GM19438 (cell line): ENCODE measurements around the gene TMEM143.

Source experiments
- ATAC-seq: cut with Tn5 transposase; IDR thresholded peaks from one replicate; pipeline ENCODE4 v1.9.1; 2021; ENCODE audit warnings: low read depth; ENCODE audit not compliant: unreplicated experiment

TMEM143 gene

DNA sequence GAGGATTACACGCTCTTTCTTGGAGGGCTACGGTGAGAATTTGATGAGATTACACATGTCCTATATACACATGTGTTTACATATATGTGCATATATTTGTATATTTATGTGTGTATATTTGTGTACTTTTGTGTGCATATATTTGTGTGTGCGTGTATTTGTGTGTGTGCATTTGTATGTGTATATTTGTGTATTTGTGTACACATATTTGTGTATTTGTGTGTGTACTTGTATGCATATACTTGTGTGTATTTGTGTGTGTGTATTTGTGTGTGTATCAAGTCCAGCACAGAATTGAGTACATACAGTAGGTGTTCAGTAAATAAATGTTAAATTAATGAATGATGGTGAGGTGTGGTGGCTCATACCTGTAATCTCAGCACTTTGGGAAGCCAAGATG is 1.8 kb downstream of the TMEM143 start:
- no peak for ATAC-seq

DNA sequence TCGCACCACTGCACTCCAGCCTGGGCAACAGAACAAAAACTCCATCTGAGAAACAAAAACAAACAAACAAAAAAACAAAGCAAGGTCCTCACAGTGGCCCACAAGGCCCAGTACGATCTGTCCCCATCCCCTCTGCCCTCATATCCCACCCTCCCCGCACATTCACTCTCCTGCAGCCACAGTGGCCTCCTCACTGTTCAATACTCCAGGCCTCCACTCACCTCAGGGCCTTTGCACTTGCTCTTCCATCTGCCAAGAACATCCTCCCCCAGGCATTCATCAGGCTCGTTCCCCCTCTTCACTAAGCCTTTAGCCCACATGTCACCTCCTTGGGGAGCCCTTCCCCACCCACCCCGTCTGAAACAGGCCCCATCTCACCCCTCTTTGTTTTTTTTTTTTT is 4.6 kb downstream of the TMEM143 start:
- ATAC-seq: no peak

- ATAC-seq: no peak
These were observed 8.3 kb downstream of the TMEM143 start for GRCh38 chr19:48355365-48355954.

DNA sequence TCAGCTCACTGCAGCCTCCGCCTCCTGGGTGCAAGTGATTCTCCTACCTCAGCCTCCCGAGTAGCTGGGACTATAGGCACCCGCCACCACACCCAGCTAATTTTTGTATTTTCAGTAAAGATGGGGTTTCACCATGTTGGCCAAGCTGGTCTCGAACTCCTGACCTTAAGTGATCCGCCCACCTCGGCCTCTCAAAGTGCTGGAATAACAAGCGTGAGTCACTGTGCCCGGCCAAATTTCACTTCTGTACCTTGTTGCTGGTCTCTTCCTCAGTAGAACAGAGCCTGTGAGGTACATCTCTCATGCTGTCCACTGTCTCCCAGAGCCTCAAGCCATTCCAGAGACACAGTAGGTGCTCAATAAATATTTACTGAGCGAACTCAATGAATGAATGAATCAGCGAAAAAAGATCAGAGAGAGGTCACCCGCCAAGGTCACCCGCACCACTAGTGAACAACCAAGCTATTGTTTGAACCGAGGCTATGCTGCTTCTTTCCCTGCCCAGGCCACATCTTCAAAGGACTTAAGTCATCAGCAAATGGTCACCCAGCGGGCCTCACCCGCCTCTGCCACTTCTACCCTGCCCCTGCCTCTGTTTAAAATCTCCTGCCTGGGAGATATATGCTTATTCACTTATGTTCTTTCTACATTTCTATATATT is 9.3 kb downstream of the TMEM143 start:
- ATAC-seq: no peak

GRCh38 chr19:48353677-48354076 is 10.1 kb downstream of the TMEM143 start:
- no peak for ATAC-seq

GRCh38 chr19:48351341-48351752 is 12.4 kb downstream of the TMEM143 start:
- no peak for ATAC-seq

- ATAC-seq: no peak
These were observed 12.9 kb downstream of the TMEM143 start for GRCh38 chr19:48350856-48351255.

DNA sequence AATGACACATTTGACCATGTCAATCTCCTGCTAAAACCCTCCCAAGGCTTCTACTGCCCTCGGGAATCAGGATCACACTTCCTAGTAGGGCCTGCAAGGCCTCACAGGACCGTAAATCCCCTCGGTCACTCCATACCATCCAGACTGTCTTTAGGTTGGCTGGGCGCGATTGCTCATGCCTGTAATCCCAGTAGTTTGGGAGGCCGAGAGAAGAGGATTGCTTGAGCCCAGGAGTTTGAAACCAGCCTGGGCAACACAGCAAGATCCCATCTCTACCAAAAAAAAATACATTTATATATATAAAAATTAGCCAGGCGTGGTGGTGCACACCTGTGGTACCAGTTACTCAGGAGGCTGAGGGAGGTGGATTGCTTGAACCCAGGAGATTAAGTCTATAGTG is 15.0 kb downstream of the TMEM143 start:
- ATAC-seq: no peak

GRCh38 chr19:48348045-48348444 is 15.7 kb downstream of the TMEM143 start:
- ATAC-seq: no peak

DNA sequence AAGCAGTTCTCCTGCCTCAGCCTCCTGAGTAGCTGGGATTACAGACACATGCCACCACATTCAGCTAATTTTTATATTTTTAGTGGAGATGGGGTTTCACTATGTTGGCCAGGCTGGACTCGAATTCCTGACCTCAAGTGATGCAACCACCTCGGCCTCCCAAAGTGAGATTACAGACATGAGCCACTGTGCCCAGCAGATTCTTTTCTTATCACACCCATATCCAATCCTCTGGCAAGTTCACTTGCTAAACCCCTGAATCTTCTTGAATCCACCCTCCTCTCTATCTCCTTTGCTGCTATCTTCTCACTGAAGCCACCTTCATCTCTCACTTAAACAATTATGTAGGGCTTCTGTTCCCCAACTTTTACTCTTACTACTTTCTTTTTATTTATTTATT is 17.5 kb downstream of the TMEM143 start:
- ATAC-seq: no peak

DNA sequence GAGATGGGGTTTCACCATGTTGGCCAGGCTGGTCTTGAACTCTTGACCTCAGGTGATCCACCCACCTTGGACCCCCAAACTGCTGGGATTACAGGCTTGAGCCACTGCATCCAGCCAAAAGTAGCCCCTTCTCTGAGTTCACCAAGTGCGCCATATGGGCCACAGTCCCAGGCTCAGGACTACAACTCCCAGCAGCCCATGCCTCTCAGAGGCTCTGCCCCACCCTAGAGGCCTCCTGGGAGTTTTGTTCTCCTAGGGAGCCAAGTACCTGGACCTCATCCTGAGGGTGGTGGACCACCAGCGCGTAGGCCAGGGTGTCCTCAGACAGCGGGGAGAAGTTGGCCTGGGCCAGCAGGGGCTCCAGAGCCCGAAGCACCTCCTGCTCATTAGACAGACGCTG is 18.8 kb downstream of the TMEM143 start:
- ATAC-seq: no peak

- no peak for ATAC-seq
These were observed 20.7 kb downstream of the TMEM143 start for GRCh38 chr19:48342841-48343540.

DNA sequence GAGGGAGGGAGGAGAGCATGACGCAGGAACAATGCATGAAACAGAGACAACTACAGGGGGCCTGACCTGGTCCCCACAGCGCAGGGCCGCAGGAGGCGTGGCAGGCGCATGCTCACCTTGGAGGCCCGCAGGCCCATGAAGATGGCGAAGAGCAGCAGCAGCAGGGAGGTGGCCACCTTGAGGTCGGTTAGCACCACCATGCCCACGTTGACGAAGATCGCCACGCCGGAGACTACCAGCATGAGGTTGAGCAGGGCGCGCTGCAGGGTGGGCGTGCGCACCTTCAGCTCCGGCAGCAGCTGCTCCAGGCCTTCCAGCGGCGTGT is 21.4 kb downstream of the TMEM143 start:
- no peak for ATAC-seq

DNA sequence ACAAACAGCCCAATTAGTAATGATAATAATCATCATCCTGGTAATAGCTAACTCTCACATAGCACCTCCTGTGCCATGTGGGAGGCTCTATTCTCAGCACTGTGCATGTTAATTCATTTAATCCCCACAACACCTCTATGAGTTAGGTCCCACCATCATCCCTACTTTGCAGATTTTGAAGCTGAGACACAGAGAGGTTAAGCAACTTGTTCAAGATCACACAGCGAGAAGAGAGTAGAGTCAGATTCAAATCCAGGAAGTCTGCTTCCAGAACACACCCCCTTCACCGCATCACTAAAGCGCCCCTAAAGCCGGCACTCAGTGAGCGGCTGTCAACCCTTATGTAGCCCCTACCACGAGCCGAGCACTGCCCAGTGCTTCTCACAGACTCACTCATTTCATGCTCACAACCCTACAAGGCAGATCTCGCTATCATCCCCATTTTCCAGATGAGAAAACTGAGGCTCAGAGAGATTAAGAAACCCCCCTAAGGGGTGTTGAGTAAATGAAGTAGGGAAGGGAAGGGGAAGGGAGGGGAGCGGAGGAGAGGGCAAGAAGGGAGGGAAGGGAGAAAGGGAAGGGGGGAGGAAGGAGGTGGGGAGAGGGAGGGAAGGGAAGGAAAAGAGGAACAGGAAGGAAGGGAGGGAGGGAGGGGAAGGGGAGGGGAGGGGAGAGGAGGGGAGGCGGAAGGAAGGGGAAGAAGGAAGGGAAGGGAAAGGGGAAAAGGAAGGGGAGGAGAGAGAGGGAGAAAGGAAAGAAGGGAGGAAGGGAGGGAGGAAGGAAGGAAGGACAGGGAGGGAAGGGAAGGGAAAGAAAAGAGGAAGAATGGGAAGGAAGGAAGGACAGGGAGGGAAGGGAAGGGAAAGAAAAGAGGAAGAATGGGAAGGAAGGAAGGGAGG is 22.0 kb downstream of the TMEM143 start:
- ATAC-seq: no peak

DNA sequence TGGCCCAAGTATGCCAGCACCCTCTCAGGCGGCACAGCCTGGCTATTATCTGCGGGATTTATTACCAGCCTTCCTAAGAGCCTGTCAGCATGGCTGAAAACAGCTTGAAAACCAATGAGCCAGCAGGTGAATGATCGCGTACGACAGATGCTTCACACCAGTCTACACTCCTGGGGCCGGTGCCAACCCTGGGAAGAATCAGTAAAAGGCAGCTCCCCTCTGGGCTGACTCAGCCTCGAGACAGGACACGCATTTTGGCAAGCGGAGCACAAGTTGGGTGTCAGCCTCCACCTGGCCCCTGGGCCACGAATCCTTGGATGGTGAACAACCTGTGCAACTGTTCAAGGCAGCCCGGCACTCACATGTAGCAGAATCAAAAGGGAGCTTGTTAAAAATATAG is 22.7 kb downstream of the TMEM143 start:
- ATAC-seq: no peak

DNA sequence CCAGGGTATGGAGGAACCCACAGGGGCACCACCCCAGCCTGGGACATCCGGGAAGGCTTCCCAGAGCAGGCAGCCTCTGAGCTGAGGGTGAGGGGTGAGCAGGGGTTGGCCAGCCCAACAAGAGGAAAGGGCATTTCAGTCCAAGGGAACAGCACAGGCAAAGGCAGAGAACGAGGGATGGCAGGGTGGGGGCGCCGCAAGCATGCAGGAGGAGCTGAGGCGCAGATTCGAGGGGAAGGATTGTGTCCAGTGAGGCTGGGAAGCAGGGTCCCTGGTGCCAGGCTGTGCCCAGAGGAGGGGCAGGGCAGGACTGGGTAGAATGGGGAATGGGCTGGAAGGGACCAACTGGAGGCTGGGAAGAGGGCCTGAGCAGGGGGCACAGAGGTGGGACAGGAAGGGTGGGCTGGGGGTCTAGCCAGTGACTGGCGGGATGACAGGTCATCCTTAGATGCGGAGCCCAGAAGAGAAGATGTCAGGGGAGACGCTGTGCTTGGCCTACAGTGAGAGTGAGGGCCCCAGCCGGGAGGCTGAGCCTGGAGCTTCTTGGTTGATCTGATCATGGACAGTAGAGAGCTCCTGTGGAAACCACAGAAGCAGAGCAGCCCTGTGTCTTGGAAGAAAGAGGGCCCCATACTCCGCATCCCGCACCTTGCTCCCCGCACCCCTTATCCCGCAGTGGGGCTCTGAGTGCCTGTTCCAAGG is 24.8 kb downstream of the TMEM143 start:
- no peak for ATAC-seq

GRCh38 chr19:48338253-48338755 is 25.4 kb downstream of the TMEM143 start:
- ATAC-seq: no peak

DNA sequence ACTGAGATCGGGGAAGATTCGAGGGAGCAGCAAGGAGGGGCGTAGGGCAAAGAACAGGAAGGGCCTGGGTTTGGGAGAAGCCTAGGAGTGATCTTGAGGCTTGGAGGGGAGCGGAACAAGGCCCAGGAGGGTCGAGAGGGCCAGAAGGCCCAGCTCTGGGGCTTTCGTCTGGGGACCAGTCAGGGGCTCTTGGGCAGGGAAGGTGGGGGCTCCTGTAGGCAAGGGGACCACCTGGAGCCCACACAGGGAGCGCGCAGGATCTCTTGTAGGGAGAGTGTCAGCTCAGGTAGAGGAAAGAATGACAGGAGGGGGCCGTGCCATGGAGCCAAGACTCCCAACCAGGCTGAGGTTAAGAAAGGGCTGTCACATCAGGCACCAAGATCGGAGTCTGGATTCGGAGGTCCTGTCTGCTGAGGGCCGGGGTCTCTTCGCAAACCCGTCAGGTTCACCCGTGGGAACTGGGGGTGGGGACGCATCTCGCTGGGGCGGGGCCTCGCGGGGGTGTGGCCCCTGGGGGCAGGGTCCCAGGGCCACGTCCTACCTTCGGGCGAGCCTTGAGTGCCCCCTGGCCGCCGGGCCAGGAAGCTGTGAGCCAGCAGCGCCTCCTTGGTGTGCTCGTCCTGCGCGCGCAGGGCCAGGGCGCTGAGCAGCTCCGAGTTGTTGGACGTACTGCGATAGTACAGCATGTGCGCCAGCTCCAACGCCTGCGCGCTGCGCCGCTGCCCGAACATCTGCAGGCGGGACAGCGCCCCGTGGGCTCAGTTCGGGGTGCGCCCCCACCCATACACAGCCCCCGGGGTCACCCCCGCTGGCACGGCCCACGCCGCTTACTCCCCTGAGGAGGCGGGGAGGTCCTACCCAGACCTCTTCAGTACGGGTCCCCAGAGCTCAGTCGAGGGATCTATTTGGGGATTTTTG is 30.0 kb downstream of the TMEM143 start:
- ATAC-seq: peak; percentile 28
